Measurements from ENCODE around the gene NACA.
"Not testable (repeated sequence)": the region's sequence is repeated elsewhere in the genome, so short reads cannot be mapped to it uniquely, and the experiment has no call there.

NACA gene

GRCh38 chr12:56724972-56725722, at the start of gene NACA:
Gene NACA (minus strand): TSS chr12:56725299. CDS start chr12:56724521, 778 bp downstream.
- DNase-seq (ENCODE audit: low spot score) = peak; percentile 97

- DNase-seq (ENCODE audit: low spot score) = no peak
Observed at GRCh38 chr12:56773113-56773512, 48.0 kb upstream of the NACA start.

- DNase-seq (ENCODE audit: low spot score) = no peak
Observed at GRCh38 chr12:56772625-56773024, 47.5 kb upstream of the NACA start.

- no peak for DNase-seq (ENCODE audit: low spot score)
Observed at GRCh38 chr12:56769868-56770267, 44.8 kb upstream of the NACA start.

GRCh38 chr12:56768424-56768823, 43.3 kb upstream of the NACA start:
- DNase-seq (ENCODE audit: low spot score) = no peak

- no peak for DNase-seq (ENCODE audit: low spot score)
Observed at GRCh38 chr12:56766535-56766934, 41.4 kb upstream of the NACA start.

- no peak for DNase-seq (ENCODE audit: low spot score)
Observed at GRCh38 chr12:56763753-56764657, 38.9 kb upstream of the NACA start.

GRCh38 chr12:56761812-56762211, 36.7 kb upstream of the NACA start:
- DNase-seq (ENCODE audit: low spot score) = no peak

GRCh38 chr12:56760460-56760859, 35.4 kb upstream of the NACA start:
- DNase-seq (ENCODE audit: low spot score) = no peak

GRCh38 chr12:56759263-56759908, 34.3 kb upstream of the NACA start:
- no peak for DNase-seq (ENCODE audit: low spot score)

GRCh38 chr12:56758728-56759262, 33.7 kb upstream of the NACA start:
- DNase-seq (ENCODE audit: low spot score) = no peak

GRCh38 chr12:56757971-56758370, 32.9 kb upstream of the NACA start:
- not testable (repeated sequence) for DNase-seq (ENCODE audit: low spot score)

- DNase-seq (ENCODE audit: low spot score) = no peak
Observed at GRCh38 chr12:56753566-56753965, 28.5 kb upstream of the NACA start.

GRCh38 chr12:56751712-56752598, 26.9 kb upstream of the NACA start, which contains the start of gene PRIM1:
Gene PRIM1 (minus strand): TSS chr12:56752323. CDS start chr12:56752298, 25 bp downstream.
- peak; percentile 99 for DNase-seq (ENCODE audit: low spot score)

- not testable (repeated sequence) for DNase-seq (ENCODE audit: low spot score)
Observed at GRCh38 chr12:56750596-56750995, 25.5 kb upstream of the NACA start.

GRCh38 chr12:56749853-56750252, 24.8 kb upstream of the NACA start:
- no peak for DNase-seq (ENCODE audit: low spot score)

GRCh38 chr12:56749359-56749758, 24.3 kb upstream of the NACA start:
- no peak for DNase-seq (ENCODE audit: low spot score)

- no peak for DNase-seq (ENCODE audit: low spot score)
Observed at GRCh38 chr12:56728139-56728861, 3.2 kb upstream of the NACA start.

- DNase-seq (ENCODE audit: low spot score) = not testable (repeated sequence)
Observed at GRCh38 chr12:56726196-56726675, 1.1 kb upstream of the NACA start.

- no peak for DNase-seq (ENCODE audit: low spot score)
Observed at GRCh38 chr12:56725723-56726102, 614 bp upstream of the NACA start.

- no peak for DNase-seq (ENCODE audit: low spot score)
Observed at GRCh38 chr12:56724701-56724971, 463 bp downstream of the NACA start.

Data from D341Med (cell line).